ENCODE data around the gene ANKIB1.

- no peak for TF ChIP-seq EZH2 (IDR thresholded peaks at IDR 0.05; ENCODE audit: borderline replicate concordance)
- TF ChIP-seq CTCF (IDR thresholded peaks at IDR 0.05; ENCODE audit: poor library complexity) = no peak
Measured at GRCh38 chr7:92325173-92325572, 79.4 kb downstream of the ANKIB1 start.

Data from hepatocyte (in vitro differentiated cells).